ENCODE measurements around the gene FAM98C.

Gene FAM98C

DNA sequence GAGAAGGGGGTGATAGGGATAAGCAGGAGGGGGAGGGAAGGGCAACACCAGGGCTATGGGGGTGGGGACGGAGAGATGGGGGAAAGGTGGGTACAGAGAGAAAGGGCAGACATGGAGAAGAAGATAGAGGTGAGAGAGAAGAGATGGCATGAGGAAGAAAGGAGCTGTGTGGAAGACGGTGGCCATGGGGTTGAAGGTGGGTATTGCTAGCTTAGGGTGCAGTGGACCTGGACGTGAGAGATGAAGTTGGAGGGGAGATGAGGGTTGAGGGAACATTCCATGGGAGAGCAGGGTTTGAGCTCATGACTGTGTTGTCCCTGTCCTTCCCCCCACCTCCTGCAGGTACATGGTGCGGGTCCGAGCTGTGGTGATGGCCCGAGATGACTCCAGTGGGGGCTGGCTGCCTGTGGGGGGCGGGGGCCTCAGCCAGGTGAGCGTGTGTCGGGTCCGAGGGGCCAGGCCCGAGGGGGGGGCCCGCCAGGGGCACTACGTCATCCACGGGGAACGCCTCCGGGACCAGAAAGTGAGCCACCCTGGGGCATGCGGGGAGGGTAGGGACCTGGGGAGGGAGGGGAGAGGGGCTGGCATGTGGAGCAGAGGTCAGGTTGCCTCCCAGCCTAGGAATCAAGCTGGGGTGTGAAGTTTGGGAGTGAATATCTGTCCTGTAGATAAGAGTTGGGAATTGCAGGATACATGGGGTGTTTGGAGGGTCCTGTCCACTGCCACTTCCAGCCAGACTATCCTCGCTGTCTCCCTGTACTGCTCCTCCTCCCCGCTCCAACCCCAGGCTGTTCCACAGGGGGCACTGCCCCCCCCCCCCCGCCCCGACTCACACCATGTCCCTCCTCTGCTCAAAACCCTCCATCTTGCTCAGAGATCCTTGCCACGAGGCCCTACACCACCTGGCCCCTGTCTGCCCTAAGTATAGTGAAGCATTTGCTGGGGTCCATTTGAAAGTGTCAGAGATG lies 12.7 kb upstream of the FAM98C start:
- no peak for TF ChIP-seq ZFX (IDR thresholded peaks at IDR 0.05)
- TF ChIP-seq, protein P1, sequence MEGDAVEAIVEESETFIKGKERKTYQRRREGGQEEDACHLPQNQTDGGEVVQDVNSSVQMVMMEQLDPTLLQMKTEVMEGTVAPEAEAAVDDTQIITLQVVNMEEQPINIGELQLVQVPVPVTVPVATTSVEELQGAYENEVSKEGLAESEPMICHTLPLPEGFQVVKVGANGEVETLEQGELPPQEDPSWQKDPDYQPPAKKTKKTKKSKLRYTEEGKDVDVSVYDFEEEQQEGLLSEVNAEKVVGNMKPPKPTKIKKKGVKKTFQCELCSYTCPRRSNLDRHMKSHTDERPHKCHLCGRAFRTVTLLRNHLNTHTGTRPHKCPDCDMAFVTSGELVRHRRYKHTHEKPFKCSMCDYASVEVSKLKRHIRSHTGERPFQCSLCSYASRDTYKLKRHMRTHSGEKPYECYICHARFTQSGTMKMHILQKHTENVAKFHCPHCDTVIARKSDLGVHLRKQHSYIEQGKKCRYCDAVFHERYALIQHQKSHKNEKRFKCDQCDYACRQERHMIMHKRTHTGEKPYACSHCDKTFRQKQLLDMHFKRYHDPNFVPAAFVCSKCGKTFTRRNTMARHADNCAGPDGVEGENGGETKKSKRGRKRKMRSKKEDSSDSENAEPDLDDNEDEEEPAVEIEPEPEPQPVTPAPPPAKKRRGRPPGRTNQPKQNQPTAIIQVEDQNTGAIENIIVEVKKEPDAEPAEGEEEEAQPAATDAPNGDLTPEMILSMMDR (conservative IDR thresholded peaks at IDR 0.05): no peak
- H3K27ac ChIP-seq: no peak overlapping the region

DNA sequence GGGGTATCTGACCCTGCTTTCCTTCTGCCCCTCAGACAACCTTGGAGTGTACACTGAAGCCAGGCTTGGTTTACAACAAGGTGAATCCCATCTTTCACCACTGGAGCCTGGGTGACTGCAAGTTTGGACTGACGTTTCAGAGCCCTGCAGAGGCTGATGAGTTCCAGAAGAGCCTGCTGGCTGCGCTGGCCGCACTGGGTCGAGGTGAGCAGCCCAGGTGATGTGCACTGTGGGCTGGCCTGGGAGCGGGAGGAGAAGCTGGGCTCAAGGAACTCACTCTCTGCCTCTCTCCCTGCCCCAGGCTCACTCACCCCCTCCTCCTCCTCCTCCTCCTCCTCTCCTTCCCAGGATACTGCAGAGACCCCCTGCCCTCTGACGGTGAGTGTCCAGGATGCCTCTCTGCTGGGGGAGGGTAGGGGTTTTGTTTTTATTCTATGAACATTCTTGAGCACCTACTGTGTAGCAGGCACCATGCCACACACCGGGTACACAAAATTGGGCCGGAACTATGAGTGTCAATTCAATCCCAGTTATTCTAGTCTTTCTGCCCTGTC lies 10.9 kb upstream of the FAM98C start:
- TF ChIP-seq, protein P1 (conservative IDR thresholded peaks at IDR 0.05): no peak
- TF ChIP-seq ZFX (IDR thresholded peaks at IDR 0.05): no peak
- no peak overlapping the region for H3K27ac ChIP-seq

DNA sequence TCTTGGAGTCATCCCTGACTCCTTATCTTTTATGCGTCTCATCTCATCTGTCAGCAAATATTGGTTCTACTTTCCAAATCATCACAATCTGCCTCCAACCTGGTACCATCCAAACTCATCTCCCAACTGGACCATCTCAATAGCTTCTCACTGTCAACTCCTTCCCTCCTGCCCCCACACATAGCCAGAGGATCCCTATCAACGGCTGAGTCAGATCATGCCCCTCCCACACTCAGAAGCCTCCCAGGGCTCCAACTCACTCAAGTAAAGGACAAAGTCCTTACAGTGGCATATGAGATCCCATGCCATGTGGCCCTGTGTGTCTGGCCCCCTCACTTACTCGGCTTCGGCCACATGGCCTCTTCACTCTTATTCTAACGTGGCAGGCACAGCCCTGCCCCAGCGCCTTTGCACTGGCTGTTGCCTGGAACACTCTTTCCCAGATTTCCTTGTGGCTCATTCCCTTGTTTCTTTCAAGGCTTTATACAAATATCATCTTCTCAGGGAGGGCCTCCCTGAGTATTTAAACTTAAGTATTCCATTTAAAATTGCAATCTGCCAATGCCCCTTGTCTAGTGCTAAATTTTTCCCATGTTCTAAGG lies 10.1 kb upstream of the FAM98C start:
- no peak overlapping the region for H3K27ac ChIP-seq

DNA sequence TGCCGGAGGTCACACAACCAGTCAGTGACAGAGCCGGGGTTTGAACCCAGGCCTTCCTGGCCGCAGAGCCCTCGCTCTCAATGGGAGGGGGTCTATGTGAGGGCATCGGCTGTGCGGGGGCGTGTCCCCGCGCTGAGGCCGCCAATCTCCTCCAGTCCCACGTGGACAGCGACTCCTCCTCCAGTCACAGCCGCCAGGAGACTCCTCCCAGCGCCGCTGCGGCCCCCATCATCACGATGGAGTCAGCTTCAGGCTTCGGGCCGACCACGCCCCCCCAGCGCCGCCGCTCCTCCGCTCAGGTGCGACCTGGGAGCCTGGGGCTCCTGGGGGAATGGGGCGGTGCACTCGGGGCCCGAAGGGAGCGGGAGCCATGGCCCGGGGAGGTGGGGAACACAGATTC lies 8.4 kb upstream of the FAM98C start:
- no peak overlapping the region for H3K27ac ChIP-seq
- TF ChIP-seq, protein P1 (conservative IDR thresholded peaks at IDR 0.05): no peak
- TF ChIP-seq ZFX (IDR thresholded peaks at IDR 0.05): no peak

More for the DNA sequence above, 10.1 kb upstream of the FAM98C start:
- TF ChIP-seq, protein P1 (conservative IDR thresholded peaks at IDR 0.05): no peak
- TF ChIP-seq ZFX (IDR thresholded peaks at IDR 0.05): no peak

DNA sequence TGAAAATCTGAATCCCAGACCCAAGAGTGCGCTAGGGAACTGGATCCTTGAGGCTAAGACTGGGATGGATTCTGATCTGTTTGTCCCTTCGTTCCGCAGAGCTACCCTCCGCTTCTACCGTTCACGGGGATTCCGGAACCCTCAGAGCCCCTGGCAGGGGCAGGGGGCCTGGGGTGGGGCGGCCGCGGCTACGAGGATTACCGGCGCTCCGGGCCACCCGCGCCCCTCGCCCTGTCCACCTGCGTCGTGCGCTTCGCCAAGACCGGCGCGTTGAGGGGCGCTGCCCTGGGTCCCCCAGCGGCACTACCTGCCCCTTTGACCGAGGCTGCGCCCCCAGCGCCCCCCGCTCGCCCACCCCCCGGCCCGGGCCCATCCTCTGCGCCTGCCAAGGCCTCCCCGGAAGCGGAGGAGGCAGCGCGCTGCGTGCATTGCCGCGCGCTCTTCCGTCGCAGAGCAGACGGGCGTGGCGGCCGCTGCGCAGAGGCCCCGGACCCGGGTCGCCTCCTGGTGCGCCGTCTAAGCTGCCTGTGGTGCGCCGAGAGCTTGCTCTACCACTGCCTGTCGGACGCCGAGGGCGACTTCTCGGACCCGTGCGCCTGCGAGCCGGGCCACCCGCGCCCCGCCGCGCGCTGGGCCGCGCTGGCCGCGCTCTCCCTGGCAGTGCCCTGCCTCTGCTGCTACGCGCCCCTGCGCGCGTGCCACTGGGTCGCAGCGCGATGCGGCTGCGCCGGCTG lies 7.3 kb upstream of the FAM98C start:
- TF ChIP-seq ZFX (IDR thresholded peaks at IDR 0.05): no peak
- TF ChIP-seq, protein P1 (conservative IDR thresholded peaks at IDR 0.05): no peak
- no peak overlapping the region for H3K27ac ChIP-seq

DNA sequence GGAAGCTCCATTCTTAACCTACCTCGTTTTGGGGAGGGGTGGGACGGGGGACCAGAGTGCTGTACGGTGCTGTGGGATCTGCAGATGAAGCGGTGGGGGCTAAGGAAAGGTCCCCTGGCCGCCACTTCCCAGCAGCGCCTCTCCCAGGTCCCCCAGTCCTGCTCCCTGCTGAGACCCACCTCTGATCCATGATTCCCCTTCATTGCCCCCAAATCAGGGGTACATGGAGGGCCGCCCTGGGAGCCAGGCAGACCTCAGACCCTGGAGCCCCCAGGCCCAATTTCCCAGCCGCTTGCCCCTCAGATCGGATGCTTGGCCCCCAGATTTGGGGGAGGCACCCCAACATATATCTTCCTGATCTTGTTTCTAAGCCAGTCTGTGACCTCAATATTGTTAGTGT lies 3.8 kb upstream of the FAM98C start:
- H3K27ac ChIP-seq: no peak overlapping the region
- TF ChIP-seq, protein P1 (conservative IDR thresholded peaks at IDR 0.05): no peak
- TF ChIP-seq ZFX (IDR thresholded peaks at IDR 0.05): no peak
